Dendritic cell treated with granulocyte-macrophage colony-stimulating factor and Interleukin-4, amounts not matched to agents 40 ng/mL and 50 ng/mL, for 4 days (primary cell): ENCODE data around the gene MEGF11.

ENCODE experiments used
- H3K27ac Mint-ChIP-seq: one replicate; pipeline ENCODE4 v1.8.0; 2022; ENCODE audit warnings: mild to moderate bottlenecking, mixed read lengths
- H3K27me3 Mint-ChIP-seq: one replicate; pipeline ENCODE4 v1.8.0; 2022; ENCODE audit warnings: mild to moderate bottlenecking, mixed read lengths
- H3K36me3 Mint-ChIP-seq: one replicate; pipeline ENCODE4 v1.8.0; 2022; ENCODE audit warnings: low read depth, mixed read lengths
- H3K4me1 Mint-ChIP-seq: one replicate; pipeline ENCODE4 v1.8.0; 2022; ENCODE audit warnings: low read depth, mixed read lengths
- H3K4me3 Mint-ChIP-seq: one replicate; pipeline ENCODE4 v1.8.0; 2022; ENCODE audit warnings: mild to moderate bottlenecking, moderate library complexity, mixed read lengths
- H3K9me3 Mint-ChIP-seq: one replicate; pipeline ENCODE4 v1.8.0; 2022; ENCODE audit warnings: mixed read lengths
- intact Hi-C: fragments of 100-400 bp; cut with micrococcal nuclease; formaldehyde crosslinking; loops from one replicate; pipeline ENCODE4 v1.15.0; 2022

MEGF11 gene

DNA sequence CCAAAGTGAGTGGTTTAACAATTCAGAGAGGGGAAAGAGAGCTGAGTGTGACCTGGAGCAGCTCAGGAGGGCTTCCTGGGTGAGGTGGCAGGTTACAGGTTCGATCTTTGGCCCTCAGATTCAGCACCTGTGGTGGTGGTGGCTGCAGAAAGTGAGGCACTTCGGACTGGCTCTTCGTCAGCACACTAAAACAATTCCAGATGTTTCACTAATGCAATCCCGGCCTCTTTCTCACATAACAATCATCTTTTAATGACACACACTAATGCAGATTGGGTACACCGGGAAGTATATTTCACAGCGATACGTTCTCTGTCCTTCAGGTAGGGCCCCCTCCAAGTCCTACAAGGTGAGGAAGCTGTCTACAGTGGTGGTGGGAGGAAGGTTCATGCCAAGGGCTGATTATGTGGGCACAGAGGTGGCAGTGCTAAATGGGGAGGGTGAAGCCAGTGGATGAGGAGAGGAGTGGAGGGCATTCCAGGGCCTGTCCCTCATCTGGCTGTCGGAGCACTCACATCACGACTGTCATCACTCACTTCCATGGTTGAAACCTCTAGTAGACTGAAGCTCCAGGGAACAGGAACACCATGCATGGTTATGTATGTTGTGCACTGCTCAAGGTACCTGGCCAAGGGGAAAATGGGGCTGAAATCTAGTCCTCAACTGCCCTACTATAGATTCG is 213.2 kb downstream of the MEGF11 start:
- Mint-ChIP-seq H3K4me1 (no peaks in the 10 kb centered on the region), H3K4me3 (no peak overlapping the region), H3K27ac (no peak overlapping the region), H3K36me3 (no peaks in the 10 kb centered on the region), H3K9me3 (no peaks in the 10 kb centered on the region), H3K27me3 (peaks cover 32% of the 10 kb centered on the region)
- intact Hi-C loops, result no loop called here

DNA sequence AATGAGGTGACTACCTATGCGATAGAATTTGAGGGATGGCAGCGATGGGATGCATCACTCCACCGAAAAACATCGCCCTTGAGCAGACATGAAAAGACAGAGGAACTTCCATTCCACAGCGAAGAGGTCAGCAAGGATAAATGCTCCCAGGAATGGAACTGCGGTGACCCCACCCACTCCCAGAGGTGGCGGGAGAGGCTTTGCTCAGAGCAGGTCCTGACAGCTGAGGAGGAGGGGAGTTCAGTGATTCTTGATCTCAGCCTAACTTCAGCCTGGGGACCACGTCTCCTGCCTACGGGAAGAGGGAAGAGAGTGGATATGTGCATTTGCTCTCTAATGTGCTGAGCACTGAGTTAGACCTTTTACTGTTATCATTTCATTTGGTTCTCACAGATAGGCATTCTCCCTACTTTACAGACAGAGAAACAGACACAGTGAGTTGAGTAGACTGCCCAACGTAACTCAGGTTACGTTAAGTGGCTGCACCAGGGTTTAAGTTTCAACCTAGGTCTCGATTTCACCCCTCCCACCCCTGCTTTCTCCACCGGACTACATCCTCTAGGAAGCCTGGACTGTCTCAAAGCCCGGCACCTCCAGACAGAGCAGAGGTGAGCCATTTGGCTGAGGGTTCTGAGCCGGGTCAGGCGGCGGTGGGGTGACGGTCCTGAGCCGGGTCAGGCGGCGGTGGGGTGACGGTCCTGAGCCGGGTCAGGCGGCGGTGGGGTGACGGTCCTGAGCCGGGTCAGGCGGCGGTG is 214.3 kb downstream of the MEGF11 start:
- Mint-ChIP-seq H3K9me3 (no peaks in the 10 kb centered on the region), H3K27me3 (peaks cover 32% of the 10 kb centered on the region), H3K4me1 (no peaks in the 10 kb centered on the region), H3K27ac (no peak overlapping the region), H3K4me3 (no peak overlapping the region), H3K36me3 (no peaks in the 10 kb centered on the region)
- intact Hi-C loops, result no loop called here

DNA sequence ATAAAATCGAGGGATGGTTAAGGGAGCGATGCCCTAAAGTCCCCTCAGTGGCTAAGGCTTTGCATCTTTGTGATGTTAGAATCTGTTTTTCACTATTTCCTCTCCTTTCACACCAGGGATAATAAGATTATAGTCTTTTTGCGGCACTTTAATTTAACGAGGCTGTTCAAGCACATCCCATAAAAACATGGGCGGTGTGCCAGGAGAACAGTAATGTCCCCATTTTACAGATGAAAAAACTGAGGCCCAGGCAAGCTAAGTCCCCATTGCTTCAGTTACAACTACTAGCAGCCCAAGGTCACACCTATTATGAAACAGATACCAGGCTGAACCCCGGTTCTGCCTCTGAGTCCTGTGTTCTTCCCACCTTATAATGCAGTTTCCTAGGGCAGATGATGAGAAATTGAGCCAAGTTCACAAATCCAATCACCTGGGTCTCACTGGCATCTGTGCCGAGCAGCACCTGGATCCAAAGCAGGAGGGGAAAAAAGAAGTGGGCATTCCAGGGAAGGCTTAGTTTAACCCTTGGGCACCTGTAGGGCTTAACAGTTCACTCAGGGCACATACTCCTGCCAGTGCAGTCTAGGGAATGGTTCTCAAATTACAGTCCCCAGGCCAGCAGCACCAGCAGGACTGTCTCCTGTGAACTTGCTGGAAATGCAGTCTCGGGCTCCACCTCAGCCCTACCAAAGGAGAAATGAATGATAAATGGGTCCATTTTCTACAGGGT is 215.0 kb downstream of the MEGF11 start:
- no peak overlapping the region for H3K27ac Mint-ChIP-seq
- H3K4me1 Mint-ChIP-seq, result no peaks in the 10 kb centered on the region
- intact Hi-C loops, result no loop called here
- no peaks in the 10 kb centered on the region for H3K36me3 Mint-ChIP-seq
- H3K4me3 Mint-ChIP-seq, result no peak overlapping the region
- peaks cover 35% of the 10 kb centered on the region for H3K27me3 Mint-ChIP-seq
- H3K9me3 Mint-ChIP-seq, result no peaks in the 10 kb centered on the region

DNA sequence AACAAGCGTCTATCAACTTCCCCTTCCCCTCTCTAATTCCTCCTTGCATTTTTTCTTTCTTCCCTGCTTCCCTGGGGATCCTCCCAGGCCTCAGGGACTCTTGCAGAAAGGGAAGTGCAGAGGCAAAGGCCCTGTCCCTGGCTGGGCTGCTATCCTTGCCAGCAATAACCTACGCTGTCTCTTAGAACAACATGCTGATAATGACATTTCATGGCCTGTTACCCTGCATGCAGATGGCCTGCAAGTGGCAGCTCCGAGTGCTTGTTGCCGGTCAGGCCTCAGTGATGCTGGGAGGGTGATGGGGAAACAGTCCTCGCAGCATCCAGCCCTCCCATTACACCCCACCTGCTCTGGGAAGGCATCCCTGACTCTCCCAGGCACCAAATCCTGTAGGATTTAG is 216.7 kb downstream of the MEGF11 start:
- no peaks in the 10 kb centered on the region for H3K4me1 Mint-ChIP-seq
- no peak overlapping the region for H3K4me3 Mint-ChIP-seq

DNA sequence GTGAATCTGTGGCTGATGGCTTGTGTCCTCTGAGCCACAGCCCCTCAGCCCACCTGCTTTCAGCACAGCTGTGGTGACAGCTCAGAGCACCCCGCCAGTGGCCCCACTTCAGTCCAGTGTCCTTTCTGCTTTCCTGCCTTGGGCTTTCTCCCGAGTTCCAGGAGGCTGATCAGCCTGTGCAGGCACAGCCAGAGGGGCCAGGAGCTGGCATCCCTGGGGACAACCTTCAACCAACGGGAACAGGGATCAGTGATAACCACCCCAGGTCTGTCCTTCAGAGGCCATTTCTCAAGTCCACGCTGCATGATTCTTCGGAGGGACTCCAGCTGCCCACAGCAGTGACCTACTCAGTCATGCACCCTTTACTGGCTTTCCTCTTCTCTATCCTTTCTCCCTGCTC is 217.6 kb downstream of the MEGF11 start:
- intact Hi-C loops, result no loop called here
- Mint-ChIP-seq H3K4me3 (no peak overlapping the region), H3K9me3 (no peaks in the 10 kb centered on the region), H3K27me3 (peaks cover 35% of the 10 kb centered on the region), H3K36me3 (no peaks in the 10 kb centered on the region), H3K27ac (no peak overlapping the region), H3K4me1 (no peaks in the 10 kb centered on the region)

More for the DNA sequence above, 216.7 kb downstream of the MEGF11 start:
- Mint-ChIP-seq H3K27ac (no peak overlapping the region), H3K9me3 (no peaks in the 10 kb centered on the region), H3K27me3 (peaks cover 34% of the 10 kb centered on the region), H3K36me3 (no peaks in the 10 kb centered on the region)
- intact Hi-C loops, result no loop called here

DNA sequence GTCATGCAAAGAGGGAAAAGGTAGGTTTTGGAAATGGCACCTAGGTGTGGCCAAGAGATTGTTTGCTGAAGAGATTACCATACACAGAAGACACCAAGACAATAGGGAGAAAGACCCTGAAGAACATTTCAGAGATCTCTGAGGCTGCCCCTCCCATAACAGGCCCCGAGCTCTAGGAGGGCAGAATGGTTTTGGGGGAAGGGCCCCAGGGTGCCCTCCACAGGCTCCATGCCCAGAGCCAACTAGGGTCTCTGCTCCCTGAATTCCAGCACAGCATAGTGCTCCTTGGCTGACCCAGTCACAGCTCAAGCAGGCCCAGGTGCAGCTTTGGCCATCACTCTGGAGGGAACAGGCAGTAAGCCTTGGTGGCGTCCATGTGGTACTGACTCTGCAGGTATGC is 220.4 kb downstream of the MEGF11 start:
- Mint-ChIP-seq H3K36me3 (no peaks in the 10 kb centered on the region), H3K4me1 (no peaks in the 10 kb centered on the region), H3K4me3 (no peak overlapping the region), H3K9me3 (no peaks in the 10 kb centered on the region), H3K27ac (no peak overlapping the region), H3K27me3 (peaks cover 18% of the 10 kb centered on the region)
- intact Hi-C loops, result no loop called here

DNA sequence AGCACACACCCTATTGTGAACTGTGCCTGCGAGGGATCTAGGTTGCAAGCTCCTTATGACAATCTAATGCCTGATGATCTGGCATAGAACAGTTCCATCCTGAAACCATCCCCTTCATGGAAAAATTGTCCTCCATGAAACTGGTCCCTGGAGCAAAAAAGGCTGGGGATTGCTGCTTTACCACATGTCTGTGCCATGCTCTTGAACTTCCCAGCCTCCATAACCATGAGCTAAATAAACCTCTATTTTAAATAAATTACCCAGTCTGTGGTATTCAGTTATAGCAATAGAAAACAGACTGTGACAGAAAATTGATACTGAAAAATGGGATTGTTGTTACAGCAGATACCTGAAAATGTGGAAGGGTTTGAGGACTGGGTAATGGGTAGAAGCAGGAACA is 221.5 kb downstream of the MEGF11 start:
- intact Hi-C loops, result no loop called here
- no peaks in the 10 kb centered on the region for H3K4me1 Mint-ChIP-seq

DNA sequence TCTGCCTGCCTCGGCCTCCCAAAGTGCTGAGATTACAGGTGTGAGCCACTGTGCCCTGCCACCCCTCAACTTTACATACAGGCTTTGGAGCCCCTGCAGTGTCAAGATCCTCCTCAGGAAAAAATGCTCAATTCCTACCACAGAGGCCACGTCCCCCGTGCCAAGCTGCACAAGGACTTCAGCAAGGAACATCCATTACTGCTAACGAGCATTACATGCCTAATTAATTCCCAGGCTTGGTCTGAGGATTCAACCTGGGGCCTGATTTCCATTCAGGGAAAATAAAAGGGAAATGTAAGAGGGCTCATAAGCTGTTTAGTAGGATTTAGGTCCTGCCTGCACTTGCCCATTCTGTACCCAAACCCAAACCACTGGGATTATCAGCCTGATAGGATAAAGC is 222.9 kb downstream of the MEGF11 start:
- H3K9me3 Mint-ChIP-seq, result no peaks in the 10 kb centered on the region
- H3K4me3 Mint-ChIP-seq, result no peak overlapping the region
- intact Hi-C loops, result no loop called here
- H3K27ac Mint-ChIP-seq, result no peak overlapping the region
- H3K4me1 Mint-ChIP-seq, result no peaks in the 10 kb centered on the region
- H3K36me3 Mint-ChIP-seq, result no peaks in the 10 kb centered on the region
- H3K27me3 Mint-ChIP-seq, result peaks cover 18% of the 10 kb centered on the region

More for the DNA sequence above, 221.5 kb downstream of the MEGF11 start:
- Mint-ChIP-seq H3K27me3 (peaks cover 16% of the 10 kb centered on the region), H3K9me3 (no peaks in the 10 kb centered on the region), H3K27ac (no peak overlapping the region), H3K36me3 (no peaks in the 10 kb centered on the region), H3K4me3 (no peak overlapping the region)

DNA sequence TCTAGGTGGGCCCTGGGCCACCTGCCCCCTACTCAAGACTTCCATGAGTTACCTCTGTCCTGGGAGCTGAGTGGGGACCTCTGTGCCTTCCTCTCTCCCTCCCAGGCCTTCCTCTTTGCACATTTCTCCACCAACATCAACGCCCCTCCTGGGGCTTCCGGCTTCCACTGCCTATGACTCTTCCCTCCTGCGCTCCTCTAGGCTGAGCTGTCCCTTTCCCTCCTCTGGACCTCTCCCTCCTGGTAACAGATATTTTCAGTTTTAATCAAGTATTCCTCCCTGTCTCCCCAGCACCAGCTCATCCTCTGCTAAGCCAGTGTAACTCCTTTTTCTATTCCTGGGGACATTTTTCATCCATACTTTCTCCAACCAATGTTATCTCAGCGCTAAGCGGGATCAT is 223.9 kb downstream of the MEGF11 start:
- Mint-ChIP-seq H3K9me3 (no peaks in the 10 kb centered on the region), H3K4me3 (no peak overlapping the region), H3K4me1 (no peaks in the 10 kb centered on the region), H3K27me3 (peaks cover 22% of the 10 kb centered on the region), H3K27ac (no peak overlapping the region), H3K36me3 (no peaks in the 10 kb centered on the region)
- intact Hi-C loops, result no loop called here

DNA sequence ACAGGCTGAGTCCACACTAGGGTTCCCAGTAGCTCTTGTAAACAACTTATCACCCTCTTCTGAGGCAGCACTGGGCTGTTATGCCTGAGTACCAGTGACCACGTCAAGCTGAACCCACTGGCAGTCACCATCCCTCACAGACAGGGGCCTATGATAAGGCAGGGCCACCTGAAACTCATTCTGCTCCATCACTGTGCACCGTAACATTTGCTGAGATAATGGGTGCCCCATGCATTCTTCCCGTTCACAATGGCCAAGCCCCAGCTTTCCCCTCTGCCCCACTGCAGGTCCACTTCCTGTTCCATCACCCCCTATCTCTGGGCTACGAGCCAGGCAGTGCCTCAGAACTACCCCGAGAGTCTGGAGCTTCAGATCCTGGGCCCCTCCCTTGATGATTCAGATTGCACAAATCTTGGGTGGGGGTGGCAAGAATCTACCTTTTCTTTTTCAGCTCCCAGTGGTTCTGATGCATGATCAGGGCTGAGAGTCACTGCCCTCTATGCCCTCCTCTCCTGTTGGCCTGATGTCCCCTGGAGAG is 226.2 kb downstream of the MEGF11 start:
- Mint-ChIP-seq H3K36me3 (no peaks in the 10 kb centered on the region), H3K27ac (no peak overlapping the region), H3K4me3 (no peak overlapping the region), H3K27me3 (peaks cover 28% of the 10 kb centered on the region), H3K9me3 (no peaks in the 10 kb centered on the region), H3K4me1 (no peaks in the 10 kb centered on the region)
- intact Hi-C loops, result no loop called here

DNA sequence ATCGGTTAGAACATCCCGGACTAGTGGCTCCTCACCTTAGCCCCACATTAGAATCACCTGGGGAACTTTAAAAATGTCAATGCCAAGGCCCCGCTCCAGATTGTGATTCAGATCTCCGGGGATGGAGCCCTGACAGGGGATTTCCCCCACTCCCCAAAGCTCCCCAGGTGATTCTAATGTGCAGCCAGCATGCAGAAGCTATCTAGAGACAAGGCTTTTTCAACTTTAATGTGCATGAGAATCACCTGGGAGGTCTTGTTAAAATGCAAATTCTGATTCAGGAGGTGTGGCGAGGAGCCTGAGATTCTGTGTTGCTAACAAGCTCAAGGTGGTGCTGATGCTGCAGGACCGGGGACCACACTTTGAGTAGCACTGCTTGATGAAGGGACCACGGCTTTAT is 227.6 kb downstream of the MEGF11 start:
- H3K4me3 Mint-ChIP-seq, result no peak overlapping the region
- no peaks in the 10 kb centered on the region for H3K9me3 Mint-ChIP-seq
- H3K4me1 Mint-ChIP-seq, result no peaks in the 10 kb centered on the region
- H3K27ac Mint-ChIP-seq, result no peak overlapping the region
- H3K27me3 Mint-ChIP-seq, result peaks cover 27% of the 10 kb centered on the region
- no peaks in the 10 kb centered on the region for H3K36me3 Mint-ChIP-seq
- intact Hi-C loops, result no loop called here

DNA sequence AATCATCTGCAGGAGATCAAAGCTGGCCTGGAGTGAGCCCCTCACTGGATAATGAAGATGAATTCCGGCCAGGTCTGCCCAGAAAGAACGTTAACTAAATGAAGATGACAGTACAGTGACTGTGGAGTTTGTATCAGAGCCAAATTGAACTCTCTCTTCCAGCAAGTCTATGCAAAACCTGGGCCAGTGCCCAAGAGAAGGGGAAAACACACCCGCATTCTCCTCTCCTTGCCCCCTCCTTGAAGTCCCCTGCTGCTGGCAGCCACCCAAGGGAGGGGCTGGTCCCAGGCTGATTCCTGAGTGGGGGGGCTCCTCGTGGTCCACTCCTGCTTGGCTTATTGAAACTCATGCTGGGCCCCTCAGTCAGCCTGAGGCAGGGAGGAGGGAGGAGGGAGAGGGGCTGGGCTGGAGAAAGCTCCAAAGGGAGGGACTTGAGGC is 228.5 kb downstream of the MEGF11 start:
- intact Hi-C loops, result no loop called here
- Mint-ChIP-seq H3K27ac (no peak overlapping the region), H3K27me3 (peaks cover 28% of the 10 kb centered on the region)

DNA sequence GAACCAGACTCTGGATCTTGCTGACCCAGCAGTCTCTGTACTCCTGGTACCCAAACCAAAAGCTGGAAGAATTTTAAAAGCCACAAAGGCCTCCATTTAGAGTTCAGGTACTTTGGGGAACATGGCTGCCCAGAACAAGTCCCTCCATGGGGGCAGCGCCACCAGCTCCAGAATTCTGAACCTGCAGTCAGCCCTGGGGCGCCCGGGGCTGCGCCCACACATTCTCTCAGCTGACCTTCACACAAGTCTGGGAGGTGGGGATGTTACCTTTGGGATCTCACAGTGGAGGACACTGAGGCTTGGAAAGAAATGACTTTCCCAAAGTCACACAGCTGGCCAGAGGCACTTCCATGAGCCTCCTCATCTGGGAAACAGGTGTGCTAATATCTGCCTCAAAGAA is 229.4 kb downstream of the MEGF11 start:
- Mint-ChIP-seq H3K4me1 (no peaks in the 10 kb centered on the region), H3K27me3 (peaks cover 28% of the 10 kb centered on the region), H3K36me3 (no peaks in the 10 kb centered on the region), H3K4me3 (no peak overlapping the region), H3K27ac (no peak overlapping the region), H3K9me3 (no peaks in the 10 kb centered on the region)
- intact Hi-C loops, result no loop called here

More for the DNA sequence above, 228.5 kb downstream of the MEGF11 start:
- H3K9me3 Mint-ChIP-seq, result no peaks in the 10 kb centered on the region
- H3K4me1 Mint-ChIP-seq, result no peaks in the 10 kb centered on the region
- H3K4me3 Mint-ChIP-seq, result no peak overlapping the region
- no peaks in the 10 kb centered on the region for H3K36me3 Mint-ChIP-seq
